Lung (tissue), 12 donors: ENCODE data around the gene CDC16. TPM values are rescaled to one million over a fixed set of nuclear protein-coding genes. Genes with fewer than 3 reads are reported as not detected.

ENCODE experiments used
- ATAC-seq: fragments of 200-7000 bp; cut with Tn5 transposase; one replicate; pipeline ENCODE4 v1.9.1; 2020; ENCODE audit warnings: moderate number of reproducible peaks; ENCODE audit not compliant: insufficient read depth, low FRiP score
- DNase-seq, 3 donors: peaks; one replicate each; pipeline ENCODE4 v3.0.0-alpha.2; 2013 to 2017
- H3K27ac ChIP-seq, 2 donors: one replicate each; pipeline ENCODE4 v1.5.1; 2013; ENCODE audit warnings: mild to moderate bottlenecking in 2 of 2, moderate library complexity in 2 of 2, control low read depth in 1 of 2, inconsistent platforms in 1 of 2, low read depth in 1 of 2, low read length in 1 of 2
- H3K27me3 ChIP-seq, 3 donors: one replicate each; pipeline ENCODE4 v1.5.1; 2013; ENCODE audit warnings: low read length in 2 of 3; ENCODE audit not compliant: control insufficient read depth in 3 of 3, insufficient read depth in 3 of 3
- H3K36me3 ChIP-seq, 4 donors: one replicate each; pipeline ENCODE4 v1.5.1; 2013; ENCODE audit warnings: low read length in 4 of 4, mild to moderate bottlenecking in 1 of 4, moderate library complexity in 1 of 4; ENCODE audit not compliant: control insufficient read depth in 4 of 4, insufficient read depth in 4 of 4
- H3K4me1 ChIP-seq, 5 donors: one replicate each; pipeline ENCODE4 v1.5.1; 2013; ENCODE audit warnings: low read length in 5 of 5, mild to moderate bottlenecking in 2 of 5, moderate library complexity in 1 of 5; ENCODE audit not compliant: control insufficient read depth in 5 of 5, insufficient read depth in 5 of 5
- H3K4me3 ChIP-seq: one replicate; pipeline ENCODE4 v1.5.1; 2013; ENCODE audit warnings: mild to moderate bottlenecking, control low read depth, moderate library complexity
- H3K9ac ChIP-seq, 2 donors: one replicate each; pipeline ENCODE4 v1.5.1; 2013; ENCODE audit warnings: low read length in 2 of 2, control low read depth in 1 of 2; ENCODE audit not compliant: insufficient read depth in 1 of 2
- H3K9me3 ChIP-seq, 4 donors: one replicate each; pipeline ENCODE4 v1.5.1; 2013; ENCODE audit warnings: low read length in 3 of 4, mild to moderate bottlenecking in 1 of 4, moderate library complexity in 1 of 4; ENCODE audit not compliant: control insufficient read depth in 4 of 4, insufficient read depth in 3 of 4
- CTCF ChIP-seq: IDR thresholded peaks from 2 replicates; pipeline ENCODE4 v1.5.1; 2012; ENCODE audit warnings: mild to moderate bottlenecking; ENCODE audit errors: control extremely low read depth, extremely low read depth
- whole genome bisulfite sequencing, 2 donors: extraction: QIAGEN DNeasy Blood & Tissue Kit; methylation state at CpG; one replicate each; pipeline ENCODE4 v1.1.7; 2013; 5-methylcytosine and 5-hydroxymethylcytosine counted together
- polyA plus RNA-seq, 2 donors: library from polyadenylated mRNA; stranded (reverse); fragments of 200-250 nt; gene quantifications; one replicate each; pipeline ENCODE4 v1.2.1, GENCODE V29; 2013
- total RNA-seq, 2 donors: library from RNA; depleted of rRNA in 1 of 2; stranded (reverse); fragments of >200 nt in 1 of 2; gene quantifications; one replicate each; pipeline ENCODE4 v1.2.1, GENCODE V29; 2014 to 2021
- donor health status: control.
- donor health status: control.
- donor health status: Bipolar disorder and iron deficiency.
- donor health status: healthy.
- donor health status: DM: yes; HTN: yes; CAD: no.

CDC16 gene
- total and polyA plus RNA-seq, 4 donors, result 34.3 to 123 (median 59.0) TPM

GRCh38 chr13:114241918-114242317, 7.2 kb downstream of the CDC16 start:
- DNase-seq, result no peak
- ATAC-seq, result no peak
- Histone ChIP-seq H3K9ac (no peak overlapping the region), H3K36me3 (peaks cover 39 to 78% (median 51%) of the 10 kb centered on the region in 4 donors), H3K4me3 (no peak overlapping the region), H3K27me3 (no peaks in the 10 kb centered on the region), H3K9me3 (no peaks in the 10 kb centered on the region), H3K27ac (no peak overlapping the region), H3K4me1 (no peaks in the 10 kb centered on the region)
- WGBS, 2 donors, result 94 to 96% methylated on average over 6 of the region's 6 CpGs
- TF ChIP-seq CTCF, result no peak

- no peak for TF ChIP-seq CTCF
- Histone ChIP-seq H3K4me1 (no peaks in the 10 kb centered on the region), H3K27ac (no peak overlapping the region), H3K9ac (no peak overlapping the region), H3K9me3 (no peaks in the 10 kb centered on the region), H3K27me3 (no peaks in the 10 kb centered on the region), H3K36me3 (peaks cover 36 to 80% (median 52%) of the 10 kb centered on the region in 4 donors), H3K4me3 (no peak overlapping the region)
- no peak for DNase-seq
- no peak for ATAC-seq
- WGBS, 2 donors, result 94 to 98% methylated on average over 3 of the region's 3 CpGs
Measured at GRCh38 chr13:114243971-114244370, 9.3 kb downstream of the CDC16 start.

- TF ChIP-seq CTCF, result no peak
- H3K27ac ChIP-seq, result no peak overlapping the region
- no peaks in the 10 kb centered on the region for H3K4me1 ChIP-seq
- no peak overlapping the region for H3K4me3 ChIP-seq
- DNase-seq (no peak), ATAC-seq (no peak)
- no peaks in the 10 kb centered on the region for H3K9me3 ChIP-seq
- H3K27me3 ChIP-seq, result no peaks in the 10 kb centered on the region
- H3K9ac ChIP-seq, result no peak overlapping the region
- WGBS, 2 donors, result 77 to 90% methylated on average over 5 of the region's 5 CpGs
- H3K36me3 ChIP-seq, result peaks cover 35 to 80% (median 53%) of the 10 kb centered on the region in 4 donors
Measured at GRCh38 chr13:114244637-114245036, 9.9 kb downstream of the CDC16 start.

- H3K4me3 ChIP-seq, result no peak overlapping the region
- TF ChIP-seq CTCF, result no peak
- H3K27ac ChIP-seq, result no peak overlapping the region
- no peaks in the 10 kb centered on the region for H3K27me3 ChIP-seq
- WGBS, 2 donors, result 75 to 86% methylated on average over 3 of the region's 3 CpGs
- H3K9ac ChIP-seq, result no peak overlapping the region
- no peak for ATAC-seq
- DNase-seq, result no peak
- peaks cover 25 to 79% (median 53%) of the 10 kb centered on the region in 4 donors for H3K36me3 ChIP-seq
- H3K9me3 ChIP-seq, result no peaks in the 10 kb centered on the region
- H3K4me1 ChIP-seq, result no peaks in the 10 kb centered on the region
Measured at GRCh38 chr13:114248011-114248410, 13.3 kb downstream of the CDC16 start.
